Activated CD8-positive, alpha-beta T cell treated with anti-CD3 and anti-CD28 coated beads, Interleukin-2, amount 10 ng/mL, durations not matched to agents 7 days and 5 days (primary cell): ENCODE data around the gene APC. TPM values are rescaled to one million over a fixed set of nuclear protein-coding genes. Genes with fewer than 3 reads are reported as not detected.
"Not testable (repeated sequence)": the region's sequence is repeated elsewhere in the genome, so short reads cannot be mapped to it uniquely, and the experiment has no call there.

ENCODE experiments used
- ATAC-seq: fragments of 150-1000 bp; cut with Tn5 transposase; one replicate; pipeline ENCODE4 v1.10.0; 2021; ENCODE audit warnings: moderate library complexity
- CTCF ChIA-PET: fragments of 350-600 bp; sonication (Branson Sonifier 250); formaldehyde crosslinking; loops from one replicate; lab custom pipeline; 2021; ENCODE audit warnings: antibody characterized with exemption; lab: Charles Lee
- POLR2A ChIA-PET: fragments of 350-600 bp; sonication (Branson Sonifier 250); formaldehyde crosslinking; loops from one replicate; lab custom pipeline; 2021; ENCODE audit warnings: antibody characterized with exemption; lab: Charles Lee
- DNase-seq: peaks from one replicate; pipeline ENCODE4 v3.0.0-alpha.2; 2020
- H3K27ac Mint-ChIP-seq: one replicate; pipeline ENCODE4 v1.8.0; 2021; ENCODE audit warnings: mild to moderate bottlenecking, mixed read lengths
- H3K27me3 Mint-ChIP-seq: one replicate; pipeline ENCODE4 v1.8.0; 2021; ENCODE audit warnings: low read depth, mixed read lengths
- H3K36me3 Mint-ChIP-seq: one replicate; pipeline ENCODE4 v1.8.0; 2021; ENCODE audit warnings: low read depth, mixed read lengths
- H3K4me1 Mint-ChIP-seq: one replicate; pipeline ENCODE4 v1.8.0; 2021; ENCODE audit warnings: low read depth, mixed read lengths
- H3K4me3 Mint-ChIP-seq: one replicate; pipeline ENCODE4 v1.8.0; 2021; ENCODE audit warnings: mild to moderate bottlenecking, mixed read lengths
- H3K9me3 Mint-ChIP-seq: one replicate; pipeline ENCODE4 v1.8.0; 2022; ENCODE audit warnings: mixed read lengths; ENCODE audit not compliant: insufficient read depth
- total RNA-seq, 2 experiments: library from RNA; stranded (reverse); gene quantifications; one replicate each; pipeline ENCODE4 v1.2.3, GENCODE V29; 2021

Gene APC
- total RNA-seq, 2 experiments from 2014 or later: 21.5 to 24.5 TPM

DNA sequence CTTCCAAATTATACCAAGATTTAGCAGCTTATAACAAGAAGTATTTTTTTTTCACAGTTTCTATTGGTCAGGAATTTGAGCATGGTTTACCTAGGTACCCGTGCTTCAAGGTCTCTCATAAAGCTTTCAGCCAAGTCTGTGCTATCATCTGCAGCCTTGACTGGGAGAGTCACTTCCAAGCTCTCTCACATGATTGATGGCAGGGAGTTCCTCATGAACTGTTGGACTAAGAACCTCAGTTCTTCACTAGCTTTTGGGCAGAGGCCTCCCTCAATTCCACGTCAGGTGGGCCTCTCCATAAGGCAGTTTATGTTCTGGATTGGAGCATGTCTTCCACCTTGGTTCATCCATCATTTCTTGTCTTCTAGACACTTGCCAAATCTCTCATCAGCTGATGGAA, 39.9 kb upstream of the APC start:
- ATAC-seq (no peak), DNase-seq (no peak)
- Mint-ChIP-seq H3K36me3 (no peaks in the 10 kb centered on the region), H3K4me3 (no peak overlapping the region), H3K27ac (no peak overlapping the region), H3K4me1 (no peaks in the 10 kb centered on the region), H3K9me3 (no peaks in the 10 kb centered on the region), H3K27me3 (peaks cover 24% of the 10 kb centered on the region)
- POLR2A ChIA-PET: no interaction called here
- CTCF ChIA-PET: interaction anchor here (1.0 to 1.6 kb wide), 2 partner anchors 11 to 60 kb away, joined by 3 to 6 read pairs; no protein-coding TSS in a partner anchor

DNA sequence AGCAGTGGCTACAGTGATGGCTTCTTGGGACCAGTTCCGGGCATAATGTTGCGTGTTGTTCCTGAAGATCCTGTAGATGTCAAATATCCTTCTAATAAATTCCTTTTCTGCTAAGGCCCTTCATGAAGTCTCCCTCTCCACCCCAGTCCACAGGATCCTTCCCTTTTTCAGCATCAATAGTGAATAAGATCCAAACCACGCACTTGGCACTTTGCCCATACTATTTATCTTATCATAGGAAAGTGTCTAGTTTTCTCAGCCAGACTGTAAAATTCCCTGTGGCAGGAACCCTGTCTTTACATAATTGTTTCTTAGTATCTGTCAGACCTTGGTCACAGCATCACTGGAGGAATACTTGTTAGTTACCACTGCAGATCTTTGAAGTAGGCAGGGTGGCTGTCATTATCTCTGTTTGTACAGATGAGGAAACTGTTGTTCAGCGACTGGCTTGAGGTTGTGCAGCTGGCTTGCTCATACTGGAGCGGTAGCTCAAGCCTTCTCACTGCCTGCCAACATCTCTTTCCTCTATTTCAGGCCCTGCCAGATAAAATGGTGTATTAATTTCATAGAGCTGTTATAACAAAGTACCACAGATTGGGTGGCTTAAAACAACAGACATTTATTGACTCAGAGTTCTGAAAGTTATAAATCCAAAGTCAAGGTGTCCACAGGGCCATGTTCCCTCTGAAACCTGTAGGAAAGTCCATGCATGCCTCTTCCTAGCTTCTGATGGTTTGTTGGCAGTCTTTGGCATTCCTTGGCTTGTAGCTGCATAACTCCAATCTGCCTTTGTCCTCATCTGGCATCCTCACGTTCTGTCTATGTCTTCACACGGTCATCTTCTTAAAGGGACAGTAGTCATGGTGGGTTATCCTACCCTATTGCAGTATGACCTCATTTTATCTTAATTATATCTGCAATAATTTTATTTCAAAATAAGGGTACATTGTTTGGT, 33.5 kb upstream of the APC start:
- no peaks in the 10 kb centered on the region for H3K9me3 Mint-ChIP-seq
- peaks cover 8% of the 10 kb centered on the region for H3K27me3 Mint-ChIP-seq
- ATAC-seq (no peak), DNase-seq (no peak)
- H3K4me3 Mint-ChIP-seq: no peak overlapping the region
- ChIA-PET CTCF (no interaction called here), POLR2A (no interaction called here)
- H3K4me1 Mint-ChIP-seq: peaks cover 23% of the 10 kb centered on the region
- no peaks in the 10 kb centered on the region for H3K36me3 Mint-ChIP-seq
- no peak overlapping the region for H3K27ac Mint-ChIP-seq

DNA sequence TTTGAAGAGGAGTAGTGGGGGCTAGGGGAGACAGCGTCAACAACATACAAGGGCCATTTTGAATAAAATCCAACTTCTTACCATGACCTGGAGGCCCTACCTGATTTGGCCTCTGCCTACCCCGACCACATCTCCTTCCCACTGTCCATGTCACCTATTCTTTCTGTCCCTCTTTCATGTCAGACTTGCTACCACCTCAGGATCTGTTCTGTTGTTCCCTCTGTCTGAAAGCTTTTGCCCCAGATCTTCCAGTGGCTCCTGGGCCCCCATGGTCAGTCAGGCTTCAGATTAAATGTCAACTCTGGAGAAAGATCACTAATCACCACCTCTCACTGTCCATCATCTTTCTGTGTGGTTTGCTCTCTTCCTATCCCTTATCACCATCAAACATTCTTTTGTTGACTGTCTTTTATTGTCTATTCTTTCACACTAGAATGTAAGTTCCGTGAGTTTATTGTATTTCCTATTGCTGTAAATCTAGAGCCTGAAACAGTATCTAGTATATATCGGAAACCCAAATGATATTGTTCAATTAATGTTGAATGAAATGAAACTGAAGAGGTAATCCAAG, 31.2 kb upstream of the APC start:
- H3K27ac Mint-ChIP-seq: peak overlapping the region; percentile 79
- H3K4me3 Mint-ChIP-seq: peak overlapping the region; percentile 88
- ATAC-seq (no peak), DNase-seq (no peak)
- H3K4me1 Mint-ChIP-seq: peaks cover 38% of the 10 kb centered on the region
- no peaks in the 10 kb centered on the region for H3K9me3 Mint-ChIP-seq
- peaks cover 2% of the 10 kb centered on the region for H3K27me3 Mint-ChIP-seq
- POLR2A ChIA-PET: no interaction called here
- CTCF ChIA-PET: interaction anchor here (0.8 kb wide), 1 partner anchor 14 kb away, joined by 3 read pairs; no protein-coding TSS in a partner anchor
- H3K36me3 Mint-ChIP-seq: no peaks in the 10 kb centered on the region

DNA sequence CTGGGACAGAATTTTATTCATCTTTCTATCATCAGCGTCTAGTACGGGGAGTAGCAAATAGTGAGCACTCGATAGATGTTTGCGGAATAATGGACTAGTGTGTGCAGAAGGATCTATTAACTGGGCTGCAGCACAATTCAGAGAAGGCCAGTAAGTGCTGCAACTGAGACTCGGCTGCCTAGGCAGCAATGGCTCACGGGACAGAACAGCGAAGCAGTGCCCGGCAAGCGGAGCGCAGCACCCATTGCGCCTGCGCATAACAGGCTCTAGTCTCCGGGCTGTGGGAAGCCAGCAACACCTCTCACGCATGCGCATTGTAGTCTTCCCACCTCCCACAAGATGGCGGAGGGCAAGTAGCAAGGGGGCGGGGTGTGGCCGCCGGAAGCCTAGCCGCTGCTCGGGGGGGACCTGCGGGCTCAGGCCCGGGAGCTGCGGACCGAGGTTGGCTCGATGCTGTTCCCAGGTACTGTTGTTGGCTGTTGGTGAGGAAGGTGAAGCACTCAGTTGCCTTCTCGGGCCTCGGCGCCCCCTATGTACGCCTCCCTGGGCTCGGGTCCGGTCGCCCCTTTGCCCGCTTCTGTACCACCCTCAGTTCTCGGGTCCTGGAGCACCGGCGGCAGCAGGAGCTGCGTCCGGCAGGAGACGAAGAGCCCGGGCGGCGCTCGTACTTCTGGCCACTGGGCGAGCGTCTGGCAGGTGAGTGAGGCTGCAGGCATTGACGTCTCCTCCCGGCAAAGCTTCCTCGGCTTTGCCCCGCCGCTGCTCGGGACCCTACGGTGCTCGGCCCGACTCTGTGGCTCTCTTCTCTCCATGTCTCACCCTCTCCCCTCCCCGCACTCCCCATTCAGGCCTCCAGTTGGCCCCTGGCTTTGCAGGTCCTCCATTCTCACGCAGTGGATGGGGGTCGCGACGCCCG, 30.2 kb upstream of the APC start:
- H3K4me1 Mint-ChIP-seq: peaks cover 43% of the 10 kb centered on the region
- peaks cover 7% of the 10 kb centered on the region for H3K36me3 Mint-ChIP-seq
- ChIA-PET POLR2A (interaction anchor here (1.5 to 2.1 kb wide), 2 partner anchors 30 to 269 kb away, joined by 5 to 10 read pairs; partner anchors contain the start of genes APC and DCP2), CTCF (interaction anchor here (0.8 to 2.1 kb wide), 6 partner anchors 10 to 1176 kb away, joined by 3 to 6 read pairs (median 4); partner anchors contain the start of gene SRP19)
- ATAC-seq (peak; percentile 97), DNase-seq (peak; percentile 99)
- peaks cover 2% of the 10 kb centered on the region for H3K27me3 Mint-ChIP-seq
- H3K4me3 Mint-ChIP-seq: peak overlapping the region; percentile 88
- peak overlapping the region; percentile 79 for H3K27ac Mint-ChIP-seq
- no peaks in the 10 kb centered on the region for H3K9me3 Mint-ChIP-seq

DNA sequence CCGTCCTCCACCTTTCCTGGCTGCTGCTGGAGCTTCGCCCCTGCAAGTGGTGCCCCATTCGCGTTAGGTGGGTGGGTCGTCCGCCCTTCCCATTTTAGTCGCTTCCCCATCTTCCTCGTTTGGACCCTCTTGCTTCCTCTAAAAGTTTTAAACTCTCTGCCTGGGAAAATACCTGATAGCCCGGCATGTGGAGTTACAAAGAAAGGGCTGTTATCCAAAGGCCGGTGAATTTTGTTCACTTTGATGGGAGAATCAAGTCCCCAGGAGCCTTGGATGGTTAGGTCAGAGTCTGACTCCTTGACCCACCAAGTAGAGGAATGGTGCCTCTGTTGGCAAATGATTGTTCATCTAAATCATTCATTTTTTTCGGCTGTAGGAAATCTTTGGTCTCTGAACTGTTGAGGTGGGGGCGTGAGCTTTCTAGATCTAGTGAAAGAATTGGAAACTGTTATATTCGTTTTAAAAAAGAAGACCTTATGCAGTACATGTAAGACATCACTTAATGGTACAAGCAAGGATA, 29.5 kb upstream of the APC start:
- ATAC-seq (no peak), DNase-seq (no peak)
- Mint-ChIP-seq H3K27me3 (peaks cover 2% of the 10 kb centered on the region), H3K27ac (peak overlapping the region; percentile 79), H3K36me3 (peaks cover 8% of the 10 kb centered on the region), H3K4me3 (peak overlapping the region; percentile 88), H3K9me3 (no peaks in the 10 kb centered on the region), H3K4me1 (peaks cover 43% of the 10 kb centered on the region)
- CTCF ChIA-PET: interaction anchor here (0.8 to 2.1 kb wide), 9 partner anchors 11 to 1177 kb away, joined by 3 to 9 read pairs (median 4); partner anchors contain the start of gene SRP19
- POLR2A ChIA-PET: interaction anchor here (1.5 to 2.1 kb wide), 2 partner anchors 29 to 268 kb away, joined by 5 to 10 read pairs; partner anchors contain the start of genes APC and DCP2

DNA sequence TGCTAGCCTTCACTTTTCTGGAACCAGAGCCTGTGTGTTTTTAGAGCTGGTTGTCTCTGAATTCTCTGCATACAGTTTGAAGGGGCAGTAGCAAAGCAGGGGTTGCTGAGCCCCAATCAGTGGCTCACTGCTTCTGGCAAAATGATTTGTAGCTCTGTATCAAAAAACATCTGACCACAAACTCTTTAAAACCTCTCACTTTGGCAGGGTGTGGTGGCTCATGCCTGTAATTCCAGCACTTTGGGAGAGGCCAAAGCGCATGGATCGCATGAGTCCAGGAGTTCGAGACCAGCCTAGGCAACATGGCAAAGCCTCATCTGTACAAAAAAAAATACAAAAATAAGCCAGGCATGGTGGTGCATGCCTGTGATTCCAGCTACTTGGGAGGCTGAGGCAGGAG, 28.3 kb upstream of the APC start:
- peaks cover 43% of the 10 kb centered on the region for H3K4me1 Mint-ChIP-seq
- DNase-seq (no peak), ATAC-seq (no peak)
- H3K27ac Mint-ChIP-seq: no peak overlapping the region
- peaks cover 10% of the 10 kb centered on the region for H3K36me3 Mint-ChIP-seq
- H3K4me3 Mint-ChIP-seq: peak overlapping the region; percentile 22
- ChIA-PET CTCF (interaction anchor here (1.5 to 2.1 kb wide), 3 partner anchors 12 to 48 kb away, joined by 6 to 9 read pairs (median 6); no protein-coding TSS in a partner anchor), POLR2A (interaction anchor here (1.0 kb wide), 1 partner anchor 30 kb away, joined by 5 read pairs; no protein-coding TSS in a partner anchor)
- H3K27me3 Mint-ChIP-seq: peaks cover 2% of the 10 kb centered on the region
- H3K9me3 Mint-ChIP-seq: no peaks in the 10 kb centered on the region

DNA sequence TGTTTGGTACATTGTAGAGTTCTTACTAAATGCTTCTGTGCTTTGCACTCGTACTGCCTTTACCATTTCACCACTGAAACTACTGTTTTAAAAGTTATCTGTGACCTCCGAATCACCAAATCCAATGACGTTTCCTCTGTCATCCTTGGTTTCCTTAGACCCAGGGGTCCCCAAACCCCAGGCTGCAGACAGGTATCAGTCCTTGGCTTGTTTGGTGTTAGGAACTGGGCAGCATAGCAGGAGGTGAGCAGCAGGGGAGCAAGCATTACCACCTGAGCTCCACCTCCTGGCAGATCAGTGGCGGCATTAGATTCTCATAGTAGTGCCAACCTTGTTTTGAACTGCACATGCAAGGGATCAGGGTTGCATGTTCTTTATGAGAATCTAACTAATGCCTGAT, 26.8 kb upstream of the APC start:
- CTCF ChIA-PET: interaction anchor here (0.9 to 1.5 kb wide), 3 partner anchors 16 to 137 kb away, joined by 3 to 5 read pairs (median 3); no protein-coding TSS in a partner anchor
- Mint-ChIP-seq H3K36me3 (peaks cover 10% of the 10 kb centered on the region), H3K27ac (no peak overlapping the region), H3K4me1 (peaks cover 42% of the 10 kb centered on the region), H3K27me3 (no peaks in the 10 kb centered on the region), H3K4me3 (no peak overlapping the region), H3K9me3 (no peaks in the 10 kb centered on the region)
- POLR2A ChIA-PET: no interaction called here
- DNase-seq (no peak), ATAC-seq (no peak)

DNA sequence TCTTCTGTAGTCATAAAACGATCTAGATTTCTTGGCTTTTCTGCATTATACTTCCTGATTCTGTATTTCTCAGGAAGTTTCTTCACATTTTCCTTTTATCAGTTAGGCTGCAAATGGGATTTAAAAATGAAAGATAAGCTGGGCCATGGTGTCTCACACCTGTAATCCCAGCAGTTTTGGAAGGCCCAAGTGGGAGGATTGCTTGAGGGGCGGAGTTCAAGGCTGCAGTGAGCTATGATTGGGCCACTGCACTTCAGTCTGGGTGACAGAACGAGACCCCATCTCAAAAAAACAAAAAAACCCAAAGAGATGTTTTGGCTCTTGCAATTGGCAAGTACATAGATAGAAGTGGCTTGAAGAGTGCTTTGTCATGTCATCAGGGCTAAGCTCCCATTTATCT, 26.2 kb upstream of the APC start:
- ChIA-PET CTCF (interaction anchor here (1.4 to 1.5 kb wide), 2 partner anchors 16 to 137 kb away, joined by 3 to 5 read pairs; no protein-coding TSS in a partner anchor), POLR2A (no interaction called here)
- Mint-ChIP-seq H3K36me3 (peaks cover 10% of the 10 kb centered on the region), H3K27me3 (no peaks in the 10 kb centered on the region), H3K4me1 (peaks cover 37% of the 10 kb centered on the region), H3K9me3 (no peaks in the 10 kb centered on the region), H3K27ac (no peak overlapping the region), H3K4me3 (no peak overlapping the region)
- no peak for DNase-seq
- ATAC-seq: no peak

DNA sequence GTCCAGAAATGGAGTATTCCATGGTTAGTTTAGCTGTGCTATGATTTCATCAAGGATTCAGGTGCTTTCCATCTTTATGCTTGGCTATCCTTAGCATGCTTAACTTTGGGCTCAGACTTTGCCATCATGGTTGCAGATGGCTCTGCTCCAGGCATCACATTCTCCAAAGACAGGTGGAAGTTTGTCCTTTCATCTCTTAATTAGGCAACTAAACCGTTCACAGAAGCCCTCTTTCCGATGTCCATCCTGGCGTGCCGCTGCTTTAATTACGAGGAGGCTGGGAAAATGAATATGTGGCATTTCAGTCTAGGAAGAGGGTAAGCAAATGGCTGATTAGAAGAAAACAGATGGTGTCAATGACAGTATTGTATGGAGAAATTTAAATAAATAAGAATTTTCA, 24.5 kb upstream of the APC start:
- no peak for DNase-seq
- ATAC-seq: no peak
- H3K4me1 Mint-ChIP-seq: peaks cover 28% of the 10 kb centered on the region
- H3K27ac Mint-ChIP-seq: no peak overlapping the region
- H3K9me3 Mint-ChIP-seq: no peaks in the 10 kb centered on the region
- POLR2A ChIA-PET: no interaction called here
- H3K36me3 Mint-ChIP-seq: peaks cover 12% of the 10 kb centered on the region
- no peaks in the 10 kb centered on the region for H3K27me3 Mint-ChIP-seq
- H3K4me3 Mint-ChIP-seq: no peak overlapping the region
- CTCF ChIA-PET: no interaction called here

DNA sequence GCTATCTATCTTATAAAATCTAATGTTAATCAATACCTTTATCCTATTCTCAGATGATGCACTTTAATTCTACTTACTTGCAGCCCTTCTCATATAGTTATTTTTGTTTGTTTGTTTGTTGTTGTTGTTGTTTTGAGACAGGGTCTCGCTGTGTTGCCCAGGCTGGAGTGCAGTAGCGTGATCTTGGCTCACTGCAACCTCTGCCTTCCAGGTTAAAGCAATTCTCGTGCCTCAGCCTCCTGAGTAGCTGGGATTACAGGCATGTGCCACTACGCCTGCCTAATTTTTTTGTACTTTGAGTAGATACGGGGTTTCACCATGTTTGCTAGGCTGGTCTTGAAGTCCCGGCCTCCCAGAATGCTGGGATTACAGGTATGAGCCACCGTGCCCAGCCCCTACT, 20.8 kb upstream of the APC start:
- CTCF ChIA-PET, H3K4me1 Mint-ChIP-seq, H3K27me3 Mint-ChIP-seq, POLR2A ChIA-PET, H3K4me3 Mint-ChIP-seq, H3K36me3 Mint-ChIP-seq, ATAC-seq, H3K9me3 Mint-ChIP-seq, DNase-seq, H3K27ac Mint-ChIP-seq: not testable (repeated sequence)
